ENCODE results near the gene CRMP1. TPM values are rescaled to one million over a fixed set of nuclear protein-coding genes. Genes with fewer than 3 reads are reported as not detected.

CRMP1 gene
- total RNA-seq, 1 donor from 2014 or later = 1.2 TPM

GRCh38 chr4:5921981-5922380, 29.1 kb upstream of the CRMP1 start:
- no peak for ATAC-seq (ENCODE audit: poor library complexity)
- intact Hi-C loops (cut with DNase I) = no loop called here

GRCh38 chr4:5921101-5921980, 28.5 kb upstream of the CRMP1 start:
- intact Hi-C loops (cut with DNase I) = no loop called here
- DNase-seq = no peak

More at GRCh38 chr4:5921981-5922380, 29.1 kb upstream of the CRMP1 start:
- no peak for DNase-seq

GRCh38 chr4:5919571-5919970, 26.7 kb upstream of the CRMP1 start:
- DNase-seq (no peak), ATAC-seq (ENCODE audit: poor library complexity) (no peak)
- intact Hi-C loops (cut with DNase I) = no loop called here

More at GRCh38 chr4:5921101-5921980, 28.5 kb upstream of the CRMP1 start:
- ATAC-seq (ENCODE audit: poor library complexity) = no peak

DNA sequence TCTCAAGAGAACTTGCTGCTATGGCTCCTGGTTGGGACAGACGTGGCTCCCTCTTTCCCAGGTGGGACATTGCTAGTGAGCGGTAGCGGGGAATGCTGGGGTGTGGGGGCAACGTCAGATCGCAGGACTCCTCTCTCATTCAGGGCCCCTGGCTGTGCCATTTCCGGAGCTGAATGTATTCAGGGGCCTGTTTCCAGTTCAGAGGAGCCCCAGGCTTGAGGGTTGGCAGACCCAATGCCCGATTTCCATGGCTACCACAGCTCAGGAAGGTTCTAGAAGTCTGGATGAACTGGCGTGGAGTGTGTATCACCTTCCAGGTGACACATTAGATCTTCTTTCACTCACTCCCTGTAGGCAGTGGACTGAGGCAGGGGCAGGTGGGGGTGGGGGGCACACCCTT, 26.2 kb upstream of the CRMP1 start:
- no peak for DNase-seq
- intact Hi-C loops (cut with DNase I) = no loop called here
- ATAC-seq (ENCODE audit: poor library complexity) = no peak

- DNase-seq (no peak), ATAC-seq (ENCODE audit: poor library complexity) (no peak)
- intact Hi-C loops (cut with DNase I) = no loop called here
Measured at GRCh38 chr4:5918331-5918985, 25.6 kb upstream of the CRMP1 start.

DNA sequence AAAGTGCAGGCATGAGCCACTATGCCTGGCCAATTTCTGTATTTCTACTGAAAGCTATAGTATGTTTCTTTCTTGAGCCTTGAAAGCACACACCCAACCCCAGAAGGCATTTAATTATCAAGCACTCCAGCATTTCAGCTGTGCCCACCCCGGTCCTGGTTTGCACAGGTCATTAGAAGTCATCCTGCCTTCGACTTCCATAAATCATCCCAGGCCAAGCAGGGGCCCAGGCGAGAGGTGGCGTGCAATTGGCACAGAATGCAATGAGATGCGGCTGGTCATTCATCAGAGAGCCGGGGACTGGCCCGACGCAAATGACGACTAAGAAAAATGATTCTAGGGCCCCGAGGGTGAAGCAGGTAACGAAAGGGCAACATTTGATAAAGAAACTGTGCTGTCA, 24.8 kb upstream of the CRMP1 start:
- DNase-seq (no peak), ATAC-seq (ENCODE audit: poor library complexity) (no peak)
- intact Hi-C loops (cut with DNase I) = no loop called here

DNA sequence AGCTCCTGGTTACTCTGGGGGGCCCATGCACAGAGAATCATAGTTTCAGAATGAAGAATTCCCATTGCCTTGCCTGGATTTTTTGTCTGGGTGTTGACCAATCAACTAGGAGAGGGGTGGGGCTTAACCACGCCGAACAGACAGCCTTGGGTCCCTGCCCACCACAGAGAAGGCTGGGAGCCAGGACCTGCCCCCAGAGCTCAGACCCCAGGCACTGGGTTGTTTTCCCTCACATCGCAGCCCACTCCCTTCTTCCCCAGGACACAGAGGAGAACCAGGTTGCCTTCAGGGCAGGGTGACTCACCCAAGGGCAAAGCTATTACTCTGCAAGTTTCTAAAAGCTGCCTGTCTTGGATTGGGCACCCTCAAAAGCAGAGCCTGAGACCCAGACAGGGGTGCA, 23.3 kb upstream of the CRMP1 start:
- intact Hi-C loops (cut with DNase I) = no loop called here
- ATAC-seq (ENCODE audit: poor library complexity) (no peak), DNase-seq (no peak)

- DNase-seq (no peak), ATAC-seq (ENCODE audit: poor library complexity) (no peak)
- intact Hi-C loops (cut with DNase I) = no loop called here
Measured at GRCh38 chr4:5913454-5913853, 20.6 kb upstream of the CRMP1 start.

GRCh38 chr4:5912614-5913019, 19.7 kb upstream of the CRMP1 start:
- no peak for DNase-seq
- intact Hi-C loops (cut with DNase I) = no loop called here
- ATAC-seq (ENCODE audit: poor library complexity) = no peak

DNA sequence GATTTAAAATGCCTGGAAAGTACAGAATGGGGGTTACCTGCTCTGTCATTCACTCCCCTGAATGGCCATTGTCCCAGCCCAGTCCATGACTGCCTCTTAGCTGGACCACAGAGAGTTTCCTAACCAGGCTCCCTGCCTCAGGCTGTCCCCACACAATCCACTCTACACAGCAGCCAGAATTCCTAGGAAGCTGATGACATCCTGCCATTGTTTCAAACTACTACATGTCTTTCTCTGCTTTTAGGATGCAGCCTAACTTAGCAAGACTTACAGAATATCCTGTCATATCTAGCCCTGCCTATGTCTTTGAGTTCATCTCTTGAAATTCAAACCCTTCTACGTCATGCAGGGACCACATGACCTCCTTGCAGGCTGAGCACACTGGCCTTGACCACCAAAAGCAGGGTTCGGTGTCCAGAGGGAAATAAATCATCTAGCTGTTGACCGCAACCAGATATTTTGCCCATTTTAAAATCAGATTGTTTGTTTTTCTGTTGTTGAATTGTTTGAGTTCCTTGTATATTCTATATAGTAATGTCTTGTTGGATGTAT, 16.1 kb upstream of the CRMP1 start:
- intact Hi-C loops (cut with DNase I) = no loop called here
- DNase-seq (no peak), ATAC-seq (ENCODE audit: poor library complexity) (no peak)

DNA sequence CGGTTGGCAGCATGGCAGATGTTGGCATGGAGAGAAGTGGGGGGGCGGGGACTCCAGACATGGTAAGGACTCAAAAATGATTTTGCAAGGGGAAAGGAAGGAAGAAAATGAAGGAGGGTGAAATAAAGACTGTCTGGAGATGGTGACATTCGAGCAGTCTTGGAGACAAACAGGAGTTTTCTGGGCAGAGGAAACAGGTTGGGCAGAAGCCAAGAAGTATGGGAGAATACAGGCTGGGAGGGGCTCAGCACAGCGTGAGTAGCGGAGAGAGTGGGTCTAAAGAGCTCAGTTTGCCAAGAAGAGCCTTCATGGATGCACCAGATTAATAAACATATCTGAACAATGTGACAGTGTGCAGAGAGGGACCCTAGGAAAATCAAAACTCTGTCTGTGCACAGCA, 13.3 kb upstream of the CRMP1 start:
- intact Hi-C loops (cut with DNase I) = no loop called here
- ATAC-seq (ENCODE audit: poor library complexity) (no peak), DNase-seq (no peak)

DNA sequence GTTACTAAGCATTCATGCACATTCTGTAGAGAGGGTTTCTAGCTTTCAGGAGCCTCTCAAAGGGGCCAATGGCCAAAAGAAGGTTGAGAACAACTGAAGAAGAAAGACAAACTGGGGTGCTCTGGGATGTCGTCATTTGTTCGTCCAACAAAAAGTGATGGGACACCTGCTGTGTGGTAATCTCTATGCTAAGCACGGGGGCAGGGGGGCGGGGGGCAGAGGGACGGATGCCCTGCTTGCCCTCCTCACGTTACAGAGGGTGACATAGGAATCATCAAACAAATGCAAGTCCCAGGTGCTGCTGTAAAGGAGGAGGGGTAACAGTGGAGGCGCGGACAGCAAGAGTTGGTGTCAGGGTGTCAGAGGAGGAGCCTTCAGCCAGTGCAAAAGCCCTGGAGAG, 12.8 kb upstream of the CRMP1 start:
- DNase-seq (no peak), ATAC-seq (ENCODE audit: poor library complexity) (no peak)
- intact Hi-C loops (cut with DNase I) = no loop called here

DNA sequence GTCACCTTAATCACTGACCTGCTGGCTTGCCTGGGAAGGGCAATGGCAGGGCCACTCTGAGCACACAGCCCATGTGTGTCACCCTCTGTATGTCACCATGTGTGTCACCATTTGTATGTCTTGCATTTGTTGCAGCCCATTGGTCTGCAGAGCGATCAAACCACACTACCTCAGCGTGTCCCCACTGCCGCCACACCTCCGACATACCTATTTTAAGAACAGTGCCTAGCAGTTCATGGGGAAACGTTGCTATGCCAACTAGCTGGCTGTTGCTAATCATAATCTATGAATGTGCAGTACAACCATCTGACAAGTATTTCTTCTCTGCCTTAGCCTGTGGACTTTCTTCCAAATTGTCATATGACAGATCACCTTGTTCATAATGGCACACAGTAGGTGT, 8.0 kb upstream of the CRMP1 start:
- intact Hi-C loops (cut with DNase I) = no loop called here
- DNase-seq (no peak), ATAC-seq (ENCODE audit: poor library complexity) (peak; percentile 52)

DNA sequence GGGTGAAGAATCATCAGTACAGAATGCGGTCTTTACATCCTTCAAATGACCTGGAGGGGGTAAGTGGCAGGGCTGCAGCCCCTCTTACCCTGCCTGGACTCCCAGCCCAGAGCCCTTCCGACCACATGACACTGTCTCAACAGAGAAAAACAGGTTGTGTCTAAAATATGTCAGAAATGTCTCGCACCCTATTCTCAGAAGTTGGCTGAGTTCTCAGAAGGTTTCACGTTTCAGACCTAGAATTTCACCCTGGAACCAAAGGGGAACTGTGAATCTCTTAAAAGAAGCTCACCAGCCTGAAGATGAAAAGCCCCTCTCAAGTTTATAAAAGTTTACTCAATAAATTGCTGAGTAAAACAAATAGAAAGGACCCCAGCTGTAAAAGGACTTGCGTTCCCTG, 7.0 kb upstream of the CRMP1 start:
- intact Hi-C loops (cut with DNase I) = no loop called here
- DNase-seq = no peak
- ATAC-seq (ENCODE audit: poor library complexity) = no peak

- intact Hi-C loops (cut with DNase I) = no loop called here
- no peak for ATAC-seq (ENCODE audit: poor library complexity)
- DNase-seq = no peak
Measured at GRCh38 chr4:5899396-5899795, 6.5 kb upstream of the CRMP1 start.

DNA sequence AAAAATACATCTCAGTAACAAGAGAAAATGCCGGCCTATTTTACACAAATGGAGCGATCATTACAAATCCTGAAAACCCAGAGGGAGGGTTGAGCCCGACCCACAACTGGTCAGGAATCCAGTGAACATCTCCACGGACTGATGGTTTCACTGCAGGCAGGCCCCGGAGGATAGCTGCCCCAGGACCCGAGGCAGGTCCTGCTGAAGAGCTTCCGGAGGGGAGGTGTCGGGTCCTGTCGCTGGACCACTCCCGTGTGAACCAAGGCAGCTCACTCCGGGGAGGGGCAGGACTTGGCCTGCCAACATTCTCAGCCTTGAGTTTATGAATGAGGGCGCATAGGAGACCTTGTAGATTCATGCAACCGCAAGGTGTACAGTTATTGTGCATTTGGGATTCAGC, 4.8 kb upstream of the CRMP1 start:
- DNase-seq (no peak), ATAC-seq (ENCODE audit: poor library complexity) (no peak)
- intact Hi-C loops (cut with DNase I) = no loop called here

- intact Hi-C loops (cut with DNase I) = no loop called here
- DNase-seq = no peak
- ATAC-seq (ENCODE audit: poor library complexity) = no peak
Measured at GRCh38 chr4:5895287-5895686, 2.4 kb upstream of the CRMP1 start.

GRCh38 chr4:5894266-5894665, 1.4 kb upstream of the CRMP1 start:
- ATAC-seq (ENCODE audit: poor library complexity) = no peak
- no peak for DNase-seq
- intact Hi-C loops (cut with DNase I) = no loop called here

GRCh38 chr4:5893591-5893990, 705 bp upstream of the CRMP1 start:
- intact Hi-C loops (cut with DNase I) = no loop called here
- DNase-seq (no peak), ATAC-seq (ENCODE audit: poor library complexity) (no peak)
